ENCODE data around the gene MSI2.

The MSI2 gene

GRCh38 chr17:57350266-57350665 is 93.9 kb downstream of the MSI2 start:
- no peak for DNase-seq

- no peak for DNase-seq
These were observed 96.4 kb downstream of the MSI2 start for GRCh38 chr17:57352665-57353175.

GRCh38 chr17:57354673-57355072 is 98.3 kb downstream of the MSI2 start:
- no peak for DNase-seq

- DNase-seq: no peak
These were observed 99.0 kb downstream of the MSI2 start for GRCh38 chr17:57355090-57355859.

- DNase-seq: no peak
These were observed 99.9 kb downstream of the MSI2 start for GRCh38 chr17:57356153-57356718.

- no peak for DNase-seq
These were observed 100.5 kb downstream of the MSI2 start for GRCh38 chr17:57356719-57357391.

GRCh38 chr17:57357392-57357784 is 101.1 kb downstream of the MSI2 start:
- DNase-seq: no peak

GRCh38 chr17:57357830-57358430 is 101.6 kb downstream of the MSI2 start:
- DNase-seq: no peak

- DNase-seq: no peak
These were observed 103.9 kb downstream of the MSI2 start for GRCh38 chr17:57360266-57360665.

GRCh38 chr17:57362797-57363556 is 106.7 kb downstream of the MSI2 start:
- no peak for DNase-seq

GRCh38 chr17:57363580-57363979 is 107.3 kb downstream of the MSI2 start:
- no peak for DNase-seq

GRCh38 chr17:57363998-57364643 is 107.8 kb downstream of the MSI2 start:
- DNase-seq: no peak

GRCh38 chr17:57365420-57365819 is 109.1 kb downstream of the MSI2 start:
- DNase-seq: no peak

GRCh38 chr17:57366177-57366557 is 109.8 kb downstream of the MSI2 start:
- no peak for DNase-seq

GRCh38 chr17:57366558-57367351 is 110.4 kb downstream of the MSI2 start:
- DNase-seq: no peak

- no peak for DNase-seq
These were observed 112.5 kb downstream of the MSI2 start for GRCh38 chr17:57368637-57369336.

GRCh38 chr17:57369509-57369945 is 113.2 kb downstream of the MSI2 start:
- no peak for DNase-seq

GRCh38 chr17:57370037-57370581 is 113.8 kb downstream of the MSI2 start:
- no peak for DNase-seq

- DNase-seq: no peak
These were observed 114.3 kb downstream of the MSI2 start for GRCh38 chr17:57370619-57371018.

- DNase-seq: no peak
These were observed 115.8 kb downstream of the MSI2 start for GRCh38 chr17:57372156-57372555.

All from CD4-positive, alpha-beta T cell treated with Interleukin-15 for 1 hour (primary cell).